WTC11 (cell line): Measurements from ENCODE around the gene NT5C. TPM values are rescaled to one million over a fixed set of nuclear protein-coding genes. Genes with fewer than 3 reads are reported as not detected.

ENCODE experiments used
- ATAC-seq: fragments of 200-7000 bp; cut with Tn5 transposase; 2 replicates; pipeline ENCODE4 v1.10.0; 2021; ENCODE audit warnings: mild to moderate bottlenecking, moderate library complexity
- CTCF ChIA-PET: fragments of 300-600 bp; sonication (Branson Sonifier 250); formaldehyde crosslinking; loops from one replicate; lab custom pipeline; 2021; ENCODE audit warnings: antibody characterized with exemption; lab: Charles Lee
- POLR2A ChIA-PET: fragments of 350-600 bp; sonication (Branson Sonifier 250); formaldehyde crosslinking; loops from one replicate; lab custom pipeline; 2021; ENCODE audit warnings: antibody characterized with exemption; lab: Charles Lee
- DNase-seq: peaks from one replicate; pipeline ENCODE4 v3.0.0; 2021; ENCODE audit warnings: low spot score
- H3K27ac Mint-ChIP-seq: 2 replicates; pipeline ENCODE4 v1.8.0; 2021; ENCODE audit warnings: mixed read lengths
- H3K27me3 Mint-ChIP-seq: 2 replicates; pipeline ENCODE4 v1.8.0; 2021; ENCODE audit warnings: low read depth, mild to moderate bottlenecking, moderate library complexity, mixed read lengths
- H3K36me3 Mint-ChIP-seq: 2 replicates; pipeline ENCODE4 v1.8.0; 2021; ENCODE audit warnings: mixed read lengths
- H3K4me1 Mint-ChIP-seq: 2 replicates; pipeline ENCODE4 v1.8.0; 2022; ENCODE audit warnings: mixed read lengths
- H3K4me3 Mint-ChIP-seq: 2 replicates; pipeline ENCODE4 v1.8.0; 2021; ENCODE audit warnings: mild to moderate bottlenecking, moderate library complexity, mixed read lengths
- H3K9me3 Mint-ChIP-seq: 2 replicates; pipeline ENCODE4 v1.8.0; 2021; ENCODE audit warnings: mixed read lengths
- ATF1 ChIP-seq: sonication (generic); formaldehyde crosslinking; IDR thresholded peaks from 2 replicates; pipeline ENCODE4 v1.8.1; 2023; ENCODE audit warnings: mild to moderate bottlenecking, moderate library complexity, missing genetic modification reagents
- CBFB ChIP-seq: sonication (generic); formaldehyde crosslinking; IDR thresholded peaks from 2 replicates; pipeline ENCODE4 v1.8.1; 2022; ENCODE audit warnings: mild to moderate bottlenecking, low read depth, missing genetic modification reagents
- CTCF ChIP-seq: fragments of 200-600 bp; IDR thresholded peaks from 2 replicates; pipeline ENCODE4 v1.8.0; 2022; ENCODE audit warnings: antibody characterized with exemption
- E2F1 ChIP-seq: sonication (generic); formaldehyde crosslinking; IDR thresholded peaks from 2 replicates; pipeline ENCODE4 v1.8.0; 2022; ENCODE audit warnings: mild to moderate bottlenecking, missing genetic modification reagents
- ESRRA ChIP-seq: sonication (generic); formaldehyde crosslinking; IDR thresholded peaks from 2 replicates; pipeline ENCODE4 v1.8.1; 2022; ENCODE audit warnings: mild to moderate bottlenecking, missing genetic modification reagents, borderline replicate concordance
- ETV6 ChIP-seq: sonication (generic); formaldehyde crosslinking; IDR thresholded peaks from 2 replicates; pipeline ENCODE4 v1.8.1; 2022; ENCODE audit warnings: mild to moderate bottlenecking, missing genetic modification reagents
- FOXK1 ChIP-seq: sonication (generic); formaldehyde crosslinking; IDR thresholded peaks from 2 replicates; pipeline ENCODE4 v1.8.0; 2022; ENCODE audit warnings: mild to moderate bottlenecking, moderate library complexity, missing genetic modification reagents
- GABPB1 ChIP-seq: sonication (generic); formaldehyde crosslinking; IDR thresholded peaks from 2 replicates; pipeline ENCODE4 v1.8.1; 2023; ENCODE audit warnings: mild to moderate bottlenecking, missing genetic modification reagents
- HMGA2 ChIP-seq: fragments of 250-450 bp; sonication (Bioruptor Pico); IDR thresholded peaks from 2 replicates; pipeline ENCODE4 v1.4.0; 2021; ENCODE audit warnings: mild to moderate bottlenecking, moderate library complexity
- IRF1 ChIP-seq: sonication (generic); formaldehyde crosslinking; IDR thresholded peaks from 2 replicates; pipeline ENCODE4 v1.8.0; 2023; ENCODE audit warnings: missing genetic modification reagents
- JUN ChIP-seq: sonication (generic); formaldehyde crosslinking; IDR thresholded peaks from 2 replicates; pipeline ENCODE4 v1.8.0; 2023; ENCODE audit warnings: mild to moderate bottlenecking, missing genetic modification reagents
- MLX ChIP-seq: sonication (generic); formaldehyde crosslinking; IDR thresholded peaks from 2 replicates; pipeline ENCODE4 v1.8.1; 2023; ENCODE audit warnings: mild to moderate bottlenecking, missing genetic modification reagents, moderate library complexity
- MYBL2 ChIP-seq: sonication (generic); formaldehyde crosslinking; IDR thresholded peaks from 2 replicates; pipeline ENCODE4 v1.8.1; 2023; ENCODE audit warnings: mild to moderate bottlenecking, moderate library complexity, missing genetic modification reagents
- NFE2L1 ChIP-seq: sonication (generic); formaldehyde crosslinking; IDR thresholded peaks from 2 replicates; pipeline ENCODE4 v1.8.1; 2023; ENCODE audit warnings: missing genetic modification reagents
- OVOL2 ChIP-seq: fragments of 250-450 bp; sonication (Bioruptor Pico); IDR thresholded peaks from 2 replicates; pipeline ENCODE4 v1.9.0; 2021; ENCODE audit warnings: mild to moderate bottlenecking, borderline replicate concordance
- RORB ChIP-seq: fragments of 250-450 bp; sonication (Bioruptor Pico); IDR thresholded peaks from 2 replicates; pipeline ENCODE4 v1.9.0; 2021; ENCODE audit warnings: mild to moderate bottlenecking
- SP1 ChIP-seq: sonication (generic); formaldehyde crosslinking; conservative IDR thresholded peaks from 2 replicates; pipeline ENCODE4 v1.8.1; 2022; ENCODE audit warnings: missing genetic modification reagents
- STAT6 ChIP-seq: sonication (generic); formaldehyde crosslinking; conservative IDR thresholded peaks from 2 replicates; pipeline ENCODE4 v1.8.1; 2023; ENCODE audit warnings: mild to moderate bottlenecking, low read depth, missing genetic modification reagents, moderate library complexity
- TCF7 ChIP-seq: sonication (generic); formaldehyde crosslinking; IDR thresholded peaks from 2 replicates; pipeline ENCODE4 v1.8.0; 2022; ENCODE audit warnings: mild to moderate bottlenecking, low read depth, missing genetic modification reagents, moderate library complexity
- TEAD1 ChIP-seq: sonication (generic); formaldehyde crosslinking; IDR thresholded peaks from 2 replicates; pipeline ENCODE4 v1.8.0; 2022; ENCODE audit warnings: mild to moderate bottlenecking, missing genetic modification reagents
- TP53 ChIP-seq: sonication (generic); formaldehyde crosslinking; IDR thresholded peaks from 2 replicates; pipeline ENCODE4 v1.8.1; 2023; ENCODE audit warnings: mild to moderate bottlenecking, missing genetic modification reagents
- USF1 ChIP-seq: sonication (generic); formaldehyde crosslinking; IDR thresholded peaks from 2 replicates; pipeline ENCODE4 v1.8.0; 2022; ENCODE audit warnings: mild to moderate bottlenecking, missing genetic modification reagents
- ZBTB21 ChIP-seq: sonication (generic); formaldehyde crosslinking; IDR thresholded peaks from 2 replicates; pipeline ENCODE4 v1.8.1; 2023; ENCODE audit warnings: mild to moderate bottlenecking, missing genetic modification reagents, borderline replicate concordance
- ZBTB43 ChIP-seq: sonication (generic); formaldehyde crosslinking; IDR thresholded peaks from 2 replicates; pipeline ENCODE4 v1.8.1; 2023; ENCODE audit warnings: mild to moderate bottlenecking, missing genetic modification reagents
- ZNF121 ChIP-seq: sonication (generic); formaldehyde crosslinking; IDR thresholded peaks from 2 replicates; pipeline ENCODE4 v1.8.0; 2023; ENCODE audit warnings: missing genetic modification reagents
- ZNF232 ChIP-seq: sonication (generic); formaldehyde crosslinking; IDR thresholded peaks from 2 replicates; pipeline ENCODE4 v1.8.0; 2022; ENCODE audit warnings: mild to moderate bottlenecking, missing genetic modification reagents
- ZNF263 ChIP-seq: sonication (generic); formaldehyde crosslinking; IDR thresholded peaks from 2 replicates; pipeline ENCODE4 v1.8.1; 2022; ENCODE audit warnings: low read depth, mild to moderate bottlenecking, moderate library complexity, missing genetic modification reagents
- ZNF416 ChIP-seq: fragments of 250-450 bp; sonication (Bioruptor Pico); IDR thresholded peaks from 2 replicates; pipeline ENCODE4 v1.9.0; 2021; ENCODE audit warnings: mild to moderate bottlenecking, inconsistent platforms
- total RNA-seq: library from RNA; stranded (reverse); gene quantifications from 3 replicates; pipeline ENCODE4 v1.2.3, GENCODE V29; 2021

NT5C gene
- total RNA-seq, 1 experiment from 2014 or later, result 91.0 TPM

- TF ChIP-seq USF1 (CRISPR knock-in tag), result peak; percentile 43; the same call in 1 of the 2 replicates
- 0 out of 2 replicates have a peak, but pooled peaks have one; percentile 37 for TF ChIP-seq MLX
- TF ChIP-seq TEAD1 (CRISPR knock-in tag), result peak; percentile 70
- TF ChIP-seq ZNF121 (CRISPR knock-in tag), result no peak
- TF ChIP-seq STAT6 (CRISPR knock-in tag), result no peak
- peak; percentile 71; the same call in 1 of the 2 replicates for TF ChIP-seq ESRRA (CRISPR knock-in tag)
- TF ChIP-seq FOXK1 (CRISPR knock-in tag), result peak; percentile 58
- TF ChIP-seq TCF7 (CRISPR knock-in tag), result no peak
- peak; percentile 54 for TF ChIP-seq GABPB1 (CRISPR knock-in tag)
- no peak for TF ChIP-seq OVOL2 (CRISPR knock-in tag)
- no peak for TF ChIP-seq RORB (CRISPR knock-in tag)
- TF ChIP-seq JUN (CRISPR knock-in tag), result peak; percentile 30; the same call in 1 of the 2 replicates
- TF ChIP-seq TP53, result no peak
- TF ChIP-seq ETV6 (CRISPR knock-in tag), result peak; percentile 61
- no peak for TF ChIP-seq ZNF263 (CRISPR knock-in tag)
- TF ChIP-seq ZBTB43 (CRISPR knock-in tag), result 0 out of 2 replicates have a peak, but pooled peaks have one; percentile 20
- TF ChIP-seq ZNF416, result peak; percentile 87; the same call in 1 of the 2 replicates
- TF ChIP-seq CBFB (CRISPR knock-in tag), result no peak
- no peak for TF ChIP-seq ATF1 (CRISPR knock-in tag)
- no peak for TF ChIP-seq ZNF232
- peak; percentile 60; the same call in 1 of the 2 replicates for TF ChIP-seq IRF1 (CRISPR knock-in tag)
Measured at GRCh38 chr17:75154195-75155106, 22.9 kb upstream of the NT5C start, which contains the start of gene JPT1 (continued).

GRCh38 chr17:75153780-75154194 is 22.2 kb upstream of the NT5C start:
- no peak for DNase-seq
- H3K27ac Mint-ChIP-seq, result peak overlapping the region; percentile 88
- peaks cover 47% of the 10 kb centered on the region for H3K4me1 Mint-ChIP-seq
- H3K36me3 Mint-ChIP-seq, result peaks cover 11% of the 10 kb centered on the region
- peak overlapping the region; percentile 97 for H3K4me3 Mint-ChIP-seq
- POLR2A ChIA-PET, result interaction anchor here (1.5 kb wide), 1 partner anchor 40 kb away, joined by 5 read pairs; no protein-coding TSS in a partner anchor
- ATAC-seq, result no peak
- no peaks in the 10 kb centered on the region for H3K9me3 Mint-ChIP-seq
- H3K27me3 Mint-ChIP-seq, result peaks cover 3% of the 10 kb centered on the region; the same call in 1 of the 2 replicates
- CTCF ChIA-PET, result interaction anchor here (1.9 kb wide), 1 partner anchor 48 kb away, joined by 5 read pairs; no protein-coding TSS in a partner anchor
- TF ChIP-seq ATF1 (CRISPR knock-in tag), result peak; percentile 82; the same call in 1 of the 2 replicates
- TF ChIP-seq E2F1 (CRISPR knock-in tag), result 0 out of 2 replicates have a peak, but pooled peaks have one; percentile 36
- no peak for TF ChIP-seq MYBL2 (CRISPR knock-in tag)
- no peak for TF ChIP-seq CTCF
- TF ChIP-seq HMGA2, result peak; percentile 41
- 0 out of 2 replicates have a peak, but pooled peaks have one; percentile 37 for TF ChIP-seq SP1
- TF ChIP-seq NFE2L1 (CRISPR knock-in tag), result 0 out of 2 replicates have a peak, but pooled peaks have one; percentile 45
- TF ChIP-seq ZBTB21 (CRISPR knock-in tag), result no peak
